CD8-positive, alpha-beta memory T cell (primary cell): ENCODE results near the gene MGAM2. TPM values are rescaled to one million over a fixed set of nuclear protein-coding genes. Genes with fewer than 3 reads are reported as not detected.

Source experiments
- CTCF ChIA-PET: fragments of 350-600 bp; sonication (Branson Sonifier 250); formaldehyde crosslinking; loops from one replicate; lab custom pipeline; 2021; ENCODE audit warnings: antibody characterized with exemption; lab: Charles Lee
- POLR2A ChIA-PET: fragments of 350-600 bp; sonication (Branson Sonifier 250); formaldehyde crosslinking; loops from one replicate; lab custom pipeline; 2021; ENCODE audit warnings: antibody characterized with exemption; lab: Charles Lee
- DNase-seq, 5 donors: peaks; one replicate each; pipeline versions ENCODE4 v3.0.0 to v3.0.0-alpha.2; 2020 to 2022; ENCODE audit warnings: mixed read lengths in 1 of 5
- H3K27ac ChIP-seq: one replicate; pipeline ENCODE4 v1.7.0; 2013; ENCODE audit warnings: low read depth, mild to moderate bottlenecking, low read length, moderate library complexity
- H3K27me3 ChIP-seq: 2 replicates; pipeline ENCODE4 v1.7.0; 2013; ENCODE audit warnings: low read length, mild to moderate bottlenecking; ENCODE audit not compliant: insufficient read depth, poor library complexity, severe bottlenecking
- H3K36me3 ChIP-seq: 2 replicates; pipeline ENCODE4 v1.7.0; 2013; ENCODE audit warnings: mild to moderate bottlenecking, low read length, moderate library complexity; ENCODE audit not compliant: insufficient read depth
- H3K4me1 ChIP-seq: 2 replicates; pipeline ENCODE4 v1.7.0; 2013; ENCODE audit warnings: mild to moderate bottlenecking, low read length, moderate library complexity; ENCODE audit not compliant: insufficient read depth
- H3K4me3 ChIP-seq: 2 replicates; pipeline ENCODE4 v1.7.0; 2013; ENCODE audit warnings: mild to moderate bottlenecking, low read length
- H3K9me3 ChIP-seq: 2 replicates; pipeline ENCODE4 v1.7.0; 2013; ENCODE audit warnings: mild to moderate bottlenecking, low read length
- H3K27ac Mint-ChIP-seq, 8 donors: one replicate each; pipeline ENCODE4 v1.8.0; 2020 to 2021; ENCODE audit warnings: mixed read lengths in 8 of 8, mild to moderate bottlenecking in 6 of 8, inconsistent platforms in 3 of 8, moderate library complexity in 3 of 8
- H3K27me3 Mint-ChIP-seq, 2 donors: one replicate each; pipeline ENCODE4 v1.8.0; 2020 to 2021; ENCODE audit warnings: mixed read lengths in 2 of 2, mild to moderate bottlenecking in 1 of 2, moderate library complexity in 1 of 2
- H3K36me3 Mint-ChIP-seq, 3 donors: one replicate each; pipeline ENCODE4 v1.8.0; 2020 to 2021; ENCODE audit warnings: mixed read lengths in 3 of 3, inconsistent platforms in 1 of 3, mild to moderate bottlenecking in 1 of 3
- H3K4me1 Mint-ChIP-seq, 3 donors: one replicate each; pipeline ENCODE4 v1.8.0; 2020 to 2021; ENCODE audit warnings: mixed read lengths in 3 of 3, inconsistent platforms in 1 of 3, mild to moderate bottlenecking in 1 of 3
- H3K4me3 Mint-ChIP-seq, 7 donors: one replicate each; pipeline ENCODE4 v1.8.0; 2020 to 2021; ENCODE audit warnings: mixed read lengths in 7 of 7, mild to moderate bottlenecking in 6 of 7, moderate library complexity in 4 of 7, inconsistent platforms in 2 of 7
- H3K9me3 Mint-ChIP-seq, 5 donors: one replicate each; pipeline ENCODE4 v1.8.0; 2020 to 2022; ENCODE audit warnings: mixed read lengths in 5 of 5, mild to moderate bottlenecking in 3 of 5, moderate library complexity in 2 of 5, inconsistent platforms in 1 of 5
- polyA plus RNA-seq: library from polyadenylated mRNA; unstranded; fragments of 300-500 nt; fragmentation: Illumina TruSeq; gene quantifications from one replicate; pipeline ENCODE4 v1.2.3, GENCODE V29; 2021
- total RNA-seq, 2 experiments: library from RNA; stranded (reverse); gene quantifications; one replicate each; pipeline ENCODE4 v1.2.3, GENCODE V29; 2021

MGAM2 gene
- not detected for total RNA-seq
- polyA plus RNA-seq: not detected

- CTCF ChIA-PET: no interaction called here
- H3K27ac ChIP-seq: no peak within 1 kb of the TSS
- H3K4me1 ChIP-seq: no peaks in the 10 kb centered on the region
- Mint-ChIP-seq H3K36me3 (no peaks in the 10 kb centered on the region), H3K9me3 (peaks cover 0 to 2% (median 0%) of the 10 kb centered on the region in 5 donors), H3K27ac (no peak within 1 kb of the TSS), H3K4me1 (no peaks in the 10 kb centered on the region), H3K27me3 (peaks cover 0 to 4% of the 10 kb centered on the region in 2 donors), H3K4me3 (no peak within 1 kb of the TSS)
- H3K4me3 ChIP-seq: no peak within 1 kb of the TSS
- no peaks in the 10 kb centered on the region for H3K36me3 ChIP-seq
- H3K9me3 ChIP-seq: no peaks in the 10 kb centered on the region
- no peak for DNase-seq
- POLR2A ChIA-PET: no interaction called here
- no peaks in the 10 kb centered on the region for H3K27me3 ChIP-seq
Observed at GRCh38 chr7:142111499-142111898, at the start of gene MGAM2. TSS of gene MGAM2 (plus strand) at chr7:142111718. CDS start at chr7:142116874, 5,156 bp downstream.

GRCh38 chr7:142063551-142064442, 47.7 kb upstream of the MGAM2 start:
- H3K4me3 Mint-ChIP-seq: no peak overlapping the region
- CTCF ChIA-PET: interaction anchor here (1.4 kb wide), 1 partner anchor 31 kb away, joined by 7 read pairs; no protein-coding TSS in a partner anchor
- peaks cover 0 to 1% (median 0%) of the 10 kb centered on the region in 3 donors for H3K36me3 Mint-ChIP-seq
- POLR2A ChIA-PET: no interaction called here
- H3K9me3 Mint-ChIP-seq: peaks cover 0 to 4% (median 0%) of the 10 kb centered on the region in 5 donors
- Histone ChIP-seq H3K9me3 (no peaks in the 10 kb centered on the region), H3K27ac (no peak overlapping the region), H3K4me1 (no peaks in the 10 kb centered on the region), H3K27me3 (no peaks in the 10 kb centered on the region), H3K4me3 (no peak overlapping the region), H3K36me3 (no peaks in the 10 kb centered on the region)
- H3K4me1 Mint-ChIP-seq: no peaks in the 10 kb centered on the region
- DNase-seq: no peak
- peaks cover 3 to 7% of the 10 kb centered on the region in 2 donors for H3K27me3 Mint-ChIP-seq
- H3K27ac Mint-ChIP-seq: no peak overlapping the region

GRCh38 chr7:142066536-142066935, 45.0 kb upstream of the MGAM2 start:
- no peak overlapping the region for H3K4me3 Mint-ChIP-seq
- H3K36me3 Mint-ChIP-seq: peaks cover 0 to 1% (median 0%) of the 10 kb centered on the region in 3 donors
- H3K4me1 Mint-ChIP-seq: no peaks in the 10 kb centered on the region
- no peaks in the 10 kb centered on the region for H3K9me3 Mint-ChIP-seq
- no peak overlapping the region for H3K4me3 ChIP-seq
- no peaks in the 10 kb centered on the region for H3K4me1 ChIP-seq
- no peaks in the 10 kb centered on the region for H3K27me3 ChIP-seq
- ChIA-PET CTCF (no interaction called here), POLR2A (no interaction called here)
- DNase-seq: no peak
- no peaks in the 10 kb centered on the region for H3K9me3 ChIP-seq
- H3K27me3 Mint-ChIP-seq: peaks cover 1 to 3% of the 10 kb centered on the region in 2 donors
- H3K27ac Mint-ChIP-seq: no peak overlapping the region
- no peak overlapping the region for H3K27ac ChIP-seq
- H3K36me3 ChIP-seq: no peaks in the 10 kb centered on the region

GRCh38 chr7:142077762-142078161, 33.8 kb upstream of the MGAM2 start:
- ChIA-PET POLR2A (no interaction called here), CTCF (no interaction called here)
- Histone ChIP-seq H3K27me3 (no peaks in the 10 kb centered on the region), H3K36me3 (no peaks in the 10 kb centered on the region), H3K4me3 (no peak overlapping the region), H3K27ac (no peak overlapping the region), H3K4me1 (no peaks in the 10 kb centered on the region), H3K9me3 (no peaks in the 10 kb centered on the region)
- H3K27me3 Mint-ChIP-seq: peaks cover 0 to 1% of the 10 kb centered on the region in 2 donors
- no peaks in the 10 kb centered on the region for H3K36me3 Mint-ChIP-seq
- no peak overlapping the region for H3K4me3 Mint-ChIP-seq
- H3K27ac Mint-ChIP-seq: no peak overlapping the region
- H3K9me3 Mint-ChIP-seq: peaks cover 0 to 1% (median 0%) of the 10 kb centered on the region in 5 donors
- H3K4me1 Mint-ChIP-seq: no peaks in the 10 kb centered on the region
- no peak for DNase-seq

GRCh38 chr7:142083605-142084004, 27.9 kb upstream of the MGAM2 start:
- H3K36me3 Mint-ChIP-seq: no peaks in the 10 kb centered on the region
- no peak overlapping the region for H3K27ac Mint-ChIP-seq
- H3K9me3 Mint-ChIP-seq: peaks cover 0 to 1% (median 0%) of the 10 kb centered on the region in 5 donors
- Histone ChIP-seq H3K36me3 (no peaks in the 10 kb centered on the region), H3K27ac (no peak overlapping the region), H3K4me1 (no peaks in the 10 kb centered on the region), H3K4me3 (no peak overlapping the region), H3K27me3 (no peaks in the 10 kb centered on the region), H3K9me3 (no peaks in the 10 kb centered on the region)
- no peak for DNase-seq
- ChIA-PET POLR2A (no interaction called here), CTCF (no interaction called here)
- H3K27me3 Mint-ChIP-seq: peaks cover 0 to 6% of the 10 kb centered on the region in 2 donors
- H3K4me3 Mint-ChIP-seq: no peak overlapping the region
- no peaks in the 10 kb centered on the region for H3K4me1 Mint-ChIP-seq

GRCh38 chr7:142085428-142085827, 26.1 kb upstream of the MGAM2 start:
- Mint-ChIP-seq H3K4me3 (no peak overlapping the region), H3K4me1 (no peaks in the 10 kb centered on the region), H3K9me3 (peaks cover 0 to 1% (median 0%) of the 10 kb centered on the region in 5 donors), H3K27ac (no peak overlapping the region), H3K36me3 (no peaks in the 10 kb centered on the region), H3K27me3 (peaks cover 0 to 6% of the 10 kb centered on the region in 2 donors)
- no peak overlapping the region for H3K27ac ChIP-seq
- DNase-seq: no peak
- no peaks in the 10 kb centered on the region for H3K27me3 ChIP-seq
- ChIA-PET CTCF (no interaction called here), POLR2A (no interaction called here)
- H3K4me1 ChIP-seq: no peaks in the 10 kb centered on the region
- H3K9me3 ChIP-seq: no peaks in the 10 kb centered on the region
- no peak overlapping the region for H3K4me3 ChIP-seq
- H3K36me3 ChIP-seq: no peaks in the 10 kb centered on the region

GRCh38 chr7:142088022-142088714, 23.4 kb upstream of the MGAM2 start:
- no peaks in the 10 kb centered on the region for H3K9me3 ChIP-seq
- no peaks in the 10 kb centered on the region for H3K9me3 Mint-ChIP-seq
- POLR2A ChIA-PET: no interaction called here
- peaks cover 0 to 5% of the 10 kb centered on the region in 2 donors for H3K27me3 Mint-ChIP-seq
- no peaks in the 10 kb centered on the region for H3K4me1 Mint-ChIP-seq
- H3K27ac Mint-ChIP-seq: peak overlapping the region in 1 of 8 donors; percentile 0
- no peak overlapping the region for H3K4me3 ChIP-seq
- H3K27me3 ChIP-seq: no peaks in the 10 kb centered on the region
- no peaks in the 10 kb centered on the region for H3K36me3 ChIP-seq
- H3K4me3 Mint-ChIP-seq: no peak overlapping the region
- H3K4me1 ChIP-seq: no peaks in the 10 kb centered on the region
- H3K36me3 Mint-ChIP-seq: no peaks in the 10 kb centered on the region
- CTCF ChIA-PET: no interaction called here
- no peak for DNase-seq
- H3K27ac ChIP-seq: no peak overlapping the region

GRCh38 chr7:142089035-142089434, 22.5 kb upstream of the MGAM2 start:
- POLR2A ChIA-PET: no interaction called here
- CTCF ChIA-PET: no interaction called here
- H3K4me3 Mint-ChIP-seq: no peak overlapping the region
- Histone ChIP-seq H3K27ac (no peak overlapping the region), H3K4me1 (no peaks in the 10 kb centered on the region), H3K36me3 (no peaks in the 10 kb centered on the region), H3K27me3 (no peaks in the 10 kb centered on the region), H3K9me3 (no peaks in the 10 kb centered on the region), H3K4me3 (no peak overlapping the region)
- no peaks in the 10 kb centered on the region for H3K36me3 Mint-ChIP-seq
- H3K4me1 Mint-ChIP-seq: no peaks in the 10 kb centered on the region
- H3K27ac Mint-ChIP-seq: no peak overlapping the region
- H3K27me3 Mint-ChIP-seq: peaks cover 0 to 5% of the 10 kb centered on the region in 2 donors
- DNase-seq: no peak
- H3K9me3 Mint-ChIP-seq: no peaks in the 10 kb centered on the region
